ENCODE measurements around the gene BAIAP3.

The BAIAP3 gene

GRCh38 chr16:1392826-1393225 lies 59.4 kb downstream of the BAIAP3 start:
- no peak for DNase-seq (ENCODE audit: low spot score in 2 of 2)
- in situ Hi-C loops (cut with MboI; ENCODE audit: low sequenced_read_pairs) = no loop called here
- H3K27me3 ChIP-seq (ENCODE audit: low read depth) = no peaks in the 10 kb centered on the region

DNA sequence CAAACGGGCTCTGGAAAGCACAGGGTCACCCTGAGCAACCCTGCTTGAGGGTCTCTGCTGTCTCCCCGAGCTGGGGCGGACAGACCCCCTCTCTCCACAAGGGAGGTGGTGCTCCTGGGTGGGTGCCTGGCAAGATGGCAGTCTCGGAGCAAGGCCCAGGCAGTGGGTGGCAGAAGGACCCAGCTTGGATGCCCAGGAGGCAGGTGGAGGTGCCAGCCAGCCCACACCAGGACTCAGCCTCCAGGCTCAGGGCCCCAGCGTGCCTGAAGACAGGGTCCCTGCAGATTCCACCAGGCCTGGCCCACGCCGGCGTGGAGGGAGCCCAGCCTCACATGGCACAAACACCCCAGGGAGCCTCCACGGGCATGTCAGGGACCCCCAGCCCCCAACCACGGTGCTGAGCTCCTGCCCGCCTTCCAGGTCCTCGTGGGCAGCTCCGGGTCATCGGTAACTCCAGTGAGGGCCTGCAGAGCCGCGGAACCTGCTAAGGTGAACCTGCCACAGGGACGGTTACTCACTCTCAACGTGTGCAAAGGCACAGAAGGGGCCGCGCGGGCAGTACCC lies 60.2 kb downstream of the BAIAP3 start:
- Histone ChIP-seq H3K9me3 (no peaks in the 10 kb centered on the region), H3K4me3 (no peak overlapping the region), H3K27me3 (ENCODE audit: low read depth) (no peaks in the 10 kb centered on the region), H3K4me1 (no peaks in the 10 kb centered on the region), H3K36me3 (replicated peaks) (no peaks in the 10 kb centered on the region)
- no peak for DNase-seq (ENCODE audit: low spot score in 2 of 2)
- in situ Hi-C loops (cut with MboI; ENCODE audit: low sequenced_read_pairs) = no loop called here

More at GRCh38 chr16:1392826-1393225, 59.4 kb downstream of the BAIAP3 start:
- Histone ChIP-seq H3K9me3 (no peaks in the 10 kb centered on the region), H3K36me3 (replicated peaks) (no peaks in the 10 kb centered on the region), H3K4me3 (no peak overlapping the region), H3K4me1 (no peaks in the 10 kb centered on the region)

- H3K36me3 ChIP-seq (replicated peaks) = no peaks in the 10 kb centered on the region
- H3K4me3 ChIP-seq = no peak overlapping the region
- H3K4me1 ChIP-seq = no peaks in the 10 kb centered on the region
- no peaks in the 10 kb centered on the region for H3K9me3 ChIP-seq
- DNase-seq (ENCODE audit: low spot score in 2 of 2) = no peak
- no peaks in the 10 kb centered on the region for H3K27me3 ChIP-seq (ENCODE audit: low read depth)
- in situ Hi-C loops (cut with MboI; ENCODE audit: low sequenced_read_pairs) = no loop called here
Measured at GRCh38 chr16:1394367-1394951, 61.0 kb downstream of the BAIAP3 start.

DNA sequence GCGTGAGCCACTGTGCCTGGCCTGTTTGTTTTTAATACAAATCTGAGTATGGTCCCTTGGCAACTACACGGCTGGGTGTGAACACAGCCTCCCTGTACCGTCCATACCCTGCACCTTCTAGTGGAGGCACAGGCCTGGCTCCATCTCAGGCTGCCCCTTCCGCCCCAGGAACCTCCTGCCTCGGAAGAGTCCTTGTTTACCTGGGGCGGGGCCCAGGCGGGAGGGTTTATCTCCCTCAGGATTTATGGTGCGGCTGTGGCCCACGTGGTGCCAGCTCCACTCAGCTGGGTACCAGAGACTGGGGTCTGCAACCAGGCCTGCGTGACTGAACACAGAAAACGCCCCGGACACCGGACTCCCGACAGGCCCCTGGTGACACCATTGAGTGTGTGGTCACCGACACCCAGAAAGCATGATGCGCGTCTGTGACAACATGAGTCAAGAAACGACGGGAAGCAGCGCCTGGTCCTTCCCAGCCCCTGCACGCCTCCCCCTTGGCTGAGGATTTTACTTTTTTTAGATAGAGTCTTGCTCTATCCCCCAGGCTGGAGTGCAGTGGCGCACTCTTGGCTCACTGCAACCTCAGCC lies 62.1 kb downstream of the BAIAP3 start:
- in situ Hi-C loops (cut with MboI; ENCODE audit: low sequenced_read_pairs) = no loop called here
- no peak for DNase-seq (ENCODE audit: low spot score in 2 of 2)
- Histone ChIP-seq H3K4me3 (no peak overlapping the region), H3K36me3 (replicated peaks) (no peaks in the 10 kb centered on the region), H3K4me1 (no peaks in the 10 kb centered on the region), H3K27me3 (ENCODE audit: low read depth) (no peaks in the 10 kb centered on the region), H3K9me3 (no peaks in the 10 kb centered on the region)

DNA sequence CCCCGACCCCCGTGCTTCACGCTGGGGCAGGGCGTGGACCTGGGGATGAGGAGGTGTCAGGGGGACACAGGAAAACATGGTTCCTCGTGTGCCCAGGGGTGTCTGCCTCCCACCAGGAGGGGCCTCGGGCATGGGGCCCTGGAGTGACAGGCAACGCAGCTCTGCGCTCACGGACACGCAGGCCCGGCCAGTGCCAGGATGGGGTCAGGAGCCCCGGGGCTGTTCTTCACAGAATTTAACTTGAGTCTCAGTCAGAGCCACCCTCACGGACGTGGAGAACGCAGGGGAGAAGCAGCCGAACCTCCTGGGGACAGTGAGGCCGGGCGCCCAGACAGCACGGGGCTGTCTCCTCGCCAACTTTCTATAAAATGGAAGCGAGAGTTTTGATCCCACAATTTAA lies 64.3 kb downstream of the BAIAP3 start:
- in situ Hi-C loops (cut with MboI; ENCODE audit: low sequenced_read_pairs) = no loop called here
- H3K4me1 ChIP-seq = no peaks in the 10 kb centered on the region
- H3K4me3 ChIP-seq = no peak overlapping the region
- no peaks in the 10 kb centered on the region; the same call in 1 of the 2 replicates for H3K36me3 ChIP-seq (replicated peaks)
- DNase-seq (ENCODE audit: low spot score in 2 of 2) = no peak
- H3K27me3 ChIP-seq (ENCODE audit: low read depth) = no peaks in the 10 kb centered on the region
- no peaks in the 10 kb centered on the region for H3K9me3 ChIP-seq

- in situ Hi-C loops (cut with MboI; ENCODE audit: low sequenced_read_pairs) = no loop called here
- Histone ChIP-seq H3K36me3 (replicated peaks) (no peaks in the 10 kb centered on the region; the same call in 1 of the 2 replicates), H3K27me3 (ENCODE audit: low read depth) (no peaks in the 10 kb centered on the region), H3K4me3 (no peak overlapping the region), H3K4me1 (no peaks in the 10 kb centered on the region), H3K9me3 (no peaks in the 10 kb centered on the region)
- DNase-seq (ENCODE audit: low spot score in 2 of 2) = no peak
Measured at GRCh38 chr16:1398351-1398750, 64.9 kb downstream of the BAIAP3 start.
